ENCODE data around the gene USP32.
"Not testable (repeated sequence)": the region's sequence is repeated elsewhere in the genome, so short reads cannot be mapped to it uniquely, and the experiment has no call there.

Gene USP32

DNA sequence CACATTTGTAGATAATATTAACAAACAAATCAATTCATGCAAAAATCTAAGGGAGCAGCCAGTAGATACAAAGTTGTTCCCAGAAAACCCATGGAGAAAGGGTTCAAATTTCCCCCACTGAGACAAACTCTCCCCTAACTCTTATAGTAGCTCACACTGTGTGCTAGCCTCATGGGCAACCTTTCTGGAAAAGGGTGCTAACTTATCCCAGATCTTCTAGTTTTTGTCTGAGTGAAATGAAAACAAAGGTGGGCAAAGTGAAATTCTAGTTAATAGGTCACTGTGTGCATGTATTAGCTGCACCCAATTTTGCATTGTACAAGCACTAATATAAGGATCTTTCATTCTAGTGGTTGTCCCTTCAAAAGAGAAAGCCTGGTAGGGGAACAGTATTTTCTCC is 9.9 kb upstream of the USP32 start:
- no peak for FAIRE-seq

- no peak for FAIRE-seq
These were observed 6.5 kb upstream of the USP32 start for GRCh38 chr17:60398227-60398959.

- FAIRE-seq, result no peak
These were observed 4.5 kb upstream of the USP32 start for GRCh38 chr17:60396412-60396811.

DNA sequence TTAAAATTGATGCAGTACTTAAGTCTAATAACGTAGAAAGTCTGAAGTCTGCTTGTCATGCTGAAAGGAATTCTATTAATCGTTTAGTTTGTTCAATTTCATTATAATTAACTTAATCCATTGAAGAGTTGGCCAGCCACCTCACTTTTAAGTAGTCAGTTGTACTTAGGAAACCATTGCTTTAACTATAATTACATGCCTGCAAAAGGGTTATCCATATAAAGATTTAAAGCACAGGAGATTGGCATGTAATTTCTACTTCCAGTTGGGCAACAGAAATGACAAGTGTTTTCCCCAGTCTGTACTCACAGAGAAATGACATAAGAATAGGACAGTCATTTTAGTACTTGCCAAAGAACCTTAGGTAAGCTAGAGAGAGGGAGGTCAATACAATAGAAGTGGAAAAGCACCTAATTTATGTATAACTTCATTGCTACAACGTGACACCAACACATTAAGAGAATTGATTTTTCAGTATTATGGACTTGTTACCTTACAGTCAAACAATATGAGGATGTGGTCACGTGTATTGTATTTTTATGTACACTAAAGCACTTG is 3.7 kb upstream of the USP32 start:
- FAIRE-seq, result no peak

- no peak for FAIRE-seq
These were observed 2.1 kb upstream of the USP32 start for GRCh38 chr17:60393840-60394723.

- no peak for FAIRE-seq
These were observed 1.1 kb upstream of the USP32 start for GRCh38 chr17:60392845-60393702.

DNA sequence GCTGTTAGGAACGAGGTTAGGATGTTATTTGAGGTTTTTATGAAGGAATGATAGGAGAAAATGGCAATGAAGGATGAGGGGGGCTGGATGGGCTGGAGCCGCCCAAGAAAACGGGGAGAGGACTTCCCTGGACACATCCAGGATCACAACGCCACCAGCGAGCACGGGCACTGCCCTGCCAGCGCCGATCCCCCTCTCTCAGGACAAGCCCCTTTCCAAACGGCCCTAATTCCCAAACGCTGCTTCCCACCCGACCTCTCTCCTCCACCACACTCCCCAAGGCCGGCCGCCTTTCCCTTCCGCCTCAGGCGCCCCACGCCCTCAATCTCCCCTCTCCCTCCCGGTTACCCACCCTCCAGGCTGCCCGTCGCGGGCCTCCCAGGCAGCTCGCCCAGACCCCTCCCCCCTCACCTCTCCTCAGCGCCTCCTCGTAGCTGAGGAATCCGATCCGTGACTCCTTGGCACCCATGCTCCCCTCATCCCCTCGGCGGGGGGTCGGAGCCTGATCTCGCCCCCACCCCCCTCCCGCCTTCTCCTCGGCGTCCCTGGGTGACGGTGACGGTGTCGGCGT is 377 bp downstream of the USP32 start:
- FAIRE-seq, result no peak

- no peak for FAIRE-seq
These were observed 935 bp downstream of the USP32 start for GRCh38 chr17:60390925-60391470.

DNA sequence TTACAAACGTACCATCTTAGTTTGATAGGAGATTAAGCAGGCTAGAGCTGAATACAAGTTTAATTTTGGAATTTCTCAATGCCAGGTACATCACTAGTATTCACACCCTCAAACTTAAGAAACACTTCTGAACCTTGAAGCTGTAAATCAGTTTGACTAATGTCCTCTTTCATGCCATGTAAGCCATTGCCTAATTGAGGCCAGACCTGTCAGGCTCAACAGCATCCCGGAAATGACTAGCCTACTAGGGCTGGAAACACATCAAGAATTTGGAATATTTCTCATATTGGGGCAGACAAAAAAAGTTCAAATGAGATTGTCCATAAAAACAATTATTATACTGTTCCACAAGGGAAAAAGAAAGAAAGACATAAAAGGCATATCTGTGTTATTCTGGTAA is 1.7 kb downstream of the USP32 start:
- no peak for FAIRE-seq

DNA sequence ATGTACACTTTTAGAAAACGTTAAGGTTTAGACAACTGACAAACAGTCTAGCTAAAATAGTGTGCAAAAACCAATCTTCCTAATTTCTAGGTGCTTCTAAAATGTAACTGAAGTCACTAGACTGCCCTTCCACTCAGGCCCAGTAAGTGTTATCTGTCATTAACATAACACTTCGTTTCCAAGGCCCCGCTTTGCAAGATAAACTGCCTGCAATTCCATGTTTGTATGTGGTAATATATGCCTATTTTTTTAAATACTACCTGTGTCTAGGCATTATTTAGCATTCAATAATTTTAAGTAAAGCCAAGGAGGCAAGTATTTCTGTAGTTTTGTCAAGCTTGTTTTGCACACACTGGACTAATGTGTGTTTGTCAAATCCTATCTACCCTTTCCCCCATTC is 3.2 kb downstream of the USP32 start:
- no peak for FAIRE-seq

DNA sequence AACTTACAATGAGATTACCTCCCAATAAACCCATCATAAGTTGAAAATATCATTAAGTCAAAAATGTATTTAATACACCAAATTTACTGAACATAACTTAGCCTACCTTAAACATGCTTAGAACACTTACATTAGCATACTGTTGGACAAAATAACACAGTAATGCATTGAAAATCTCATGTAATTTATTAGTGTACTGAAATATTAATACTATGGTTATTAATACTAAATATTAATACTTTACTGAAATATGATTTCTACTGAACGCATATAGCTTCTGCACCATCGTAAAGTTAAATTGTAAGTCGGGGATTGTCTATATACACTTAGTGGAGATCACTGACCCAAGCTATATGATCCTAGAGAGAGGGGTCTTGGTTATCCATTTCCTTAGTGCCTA is 4.3 kb downstream of the USP32 start:
- no peak for FAIRE-seq

DNA sequence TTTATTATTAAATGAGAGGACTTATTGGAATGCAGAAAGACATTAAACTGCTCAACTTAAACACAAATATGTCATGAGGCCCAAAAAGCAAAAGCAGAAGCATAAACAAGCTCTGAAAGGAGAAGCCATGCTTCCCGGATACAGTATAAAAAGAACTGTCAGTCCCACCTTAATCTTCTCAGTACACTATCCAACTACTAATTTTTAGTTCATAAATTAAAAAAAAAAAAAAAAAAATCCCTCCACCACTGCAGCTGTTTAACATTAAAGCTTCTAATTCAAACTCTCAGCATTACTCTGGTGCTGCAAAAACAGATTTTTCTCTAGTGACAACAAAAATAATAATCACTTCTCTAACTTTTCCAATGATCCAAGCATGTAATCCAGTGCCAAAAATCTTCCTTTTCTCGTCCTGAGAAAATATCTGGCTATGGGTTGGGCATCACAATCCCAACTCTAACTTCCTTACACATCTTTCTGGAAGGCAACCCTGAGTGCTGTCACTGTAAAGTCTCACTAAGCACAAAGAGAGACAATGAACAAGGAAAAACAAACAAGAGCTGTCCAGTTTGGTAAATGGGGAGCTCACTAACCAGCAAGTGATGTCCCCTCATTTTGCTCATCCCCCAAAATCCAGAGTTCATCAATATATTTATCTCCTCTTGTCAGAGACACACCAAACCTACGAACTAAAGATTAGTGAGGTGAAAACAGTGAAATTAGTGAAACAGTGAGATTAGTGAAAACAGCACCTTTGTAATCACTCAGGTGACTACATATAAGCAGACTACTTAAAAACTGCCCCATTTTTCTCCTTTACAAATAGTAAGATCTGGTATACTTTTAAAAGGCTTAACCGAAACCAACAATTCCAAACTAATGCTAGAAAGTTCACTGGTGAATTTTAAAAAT is 5.5 kb downstream of the USP32 start:
- FAIRE-seq, result no peak

DNA sequence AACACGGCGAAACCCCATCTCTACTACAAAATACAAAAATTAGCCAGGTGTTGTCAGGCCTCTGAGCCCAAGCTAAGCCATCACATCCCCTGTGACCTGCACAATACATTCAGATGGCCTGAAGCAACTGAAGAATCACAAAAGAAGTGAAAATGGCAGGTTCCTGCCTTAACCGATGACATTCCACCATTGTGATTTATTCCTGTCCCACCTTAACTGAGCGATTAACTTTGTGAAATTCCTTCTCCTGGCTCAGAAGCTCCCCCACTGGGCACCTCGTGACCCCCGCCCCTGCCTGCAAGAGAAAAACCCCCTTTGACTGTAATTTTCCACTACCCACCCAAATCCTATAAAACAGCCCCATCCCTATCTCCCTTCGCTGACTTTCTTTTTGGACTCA is 7.0 kb downstream of the USP32 start:
- FAIRE-seq, result not testable (repeated sequence)

DNA sequence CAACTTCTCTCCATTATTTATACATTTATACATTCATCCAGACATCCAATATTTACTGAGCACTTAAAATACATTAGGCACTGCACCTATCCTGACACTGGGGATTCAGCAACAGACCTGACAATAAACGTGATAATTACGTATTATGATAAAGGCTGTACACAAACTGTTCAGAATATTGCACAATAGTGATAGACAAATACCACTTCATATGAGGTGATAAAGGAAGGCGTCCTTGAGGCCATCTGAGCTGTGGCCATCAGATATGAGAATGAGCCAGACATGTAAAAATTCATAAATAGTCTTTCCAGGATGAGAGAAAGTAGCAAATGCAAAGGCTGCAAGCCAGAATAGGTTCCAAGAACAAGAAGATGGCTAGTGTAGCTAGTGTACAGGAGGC is 8.6 kb downstream of the USP32 start:
- FAIRE-seq, result no peak

- no peak for FAIRE-seq
These were observed 10.0 kb downstream of the USP32 start for GRCh38 chr17:60381958-60382357.

- not testable (repeated sequence) for FAIRE-seq
These were observed 12.5 kb downstream of the USP32 start for GRCh38 chr17:60379461-60379860.

DNA sequence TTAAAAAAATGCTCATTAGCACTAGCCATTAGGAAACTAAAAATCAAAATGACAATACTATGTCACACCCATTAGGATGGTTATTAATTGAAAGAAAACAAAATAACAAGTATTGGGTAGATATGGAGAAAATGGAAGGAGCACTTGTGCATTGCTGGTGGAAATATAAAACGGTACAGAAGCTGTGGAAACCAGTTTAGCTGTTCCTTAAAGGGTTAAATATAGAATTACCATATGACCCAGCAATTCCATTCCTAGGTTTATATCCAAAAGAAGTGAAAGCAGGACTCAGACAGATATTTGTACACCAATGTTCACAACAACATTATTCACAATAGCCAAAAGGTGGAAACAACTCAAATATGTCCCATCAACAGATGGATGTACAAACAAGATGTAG is 13.7 kb downstream of the USP32 start:
- not testable (repeated sequence) for FAIRE-seq

DNA sequence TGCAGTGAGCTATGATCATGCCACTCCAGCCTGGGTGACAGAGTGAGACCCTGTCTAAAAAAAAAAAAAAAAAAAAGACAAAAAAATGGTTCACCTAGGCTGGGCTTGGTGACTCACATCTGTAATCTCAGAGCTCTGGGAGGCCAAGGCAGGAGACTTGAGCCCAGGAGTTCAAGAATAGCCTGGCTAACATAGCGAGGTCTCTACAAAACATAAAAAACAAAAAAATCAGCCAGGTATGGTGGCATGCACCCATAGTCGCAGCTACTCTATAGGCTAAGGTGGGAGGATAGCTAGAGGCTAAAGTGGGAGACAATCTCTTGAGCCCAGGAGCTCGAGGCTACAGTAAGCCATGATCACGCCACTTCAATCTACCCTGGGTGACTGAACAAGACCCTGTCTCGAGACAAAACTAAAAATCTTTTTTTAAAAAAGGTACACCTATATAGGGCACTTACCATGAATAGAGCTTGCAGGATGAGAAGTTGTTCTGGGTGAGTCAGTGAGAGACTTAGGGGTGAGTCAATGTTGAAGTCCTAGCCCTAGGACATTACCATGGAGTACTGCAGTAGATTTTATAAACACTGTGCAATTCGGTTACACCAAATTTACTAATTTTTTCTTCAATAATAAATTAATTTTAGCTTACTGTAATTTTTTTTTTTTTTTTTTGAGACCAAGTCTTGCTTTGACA is 19.0 kb downstream of the USP32 start:
- FAIRE-seq, result no peak

DNA sequence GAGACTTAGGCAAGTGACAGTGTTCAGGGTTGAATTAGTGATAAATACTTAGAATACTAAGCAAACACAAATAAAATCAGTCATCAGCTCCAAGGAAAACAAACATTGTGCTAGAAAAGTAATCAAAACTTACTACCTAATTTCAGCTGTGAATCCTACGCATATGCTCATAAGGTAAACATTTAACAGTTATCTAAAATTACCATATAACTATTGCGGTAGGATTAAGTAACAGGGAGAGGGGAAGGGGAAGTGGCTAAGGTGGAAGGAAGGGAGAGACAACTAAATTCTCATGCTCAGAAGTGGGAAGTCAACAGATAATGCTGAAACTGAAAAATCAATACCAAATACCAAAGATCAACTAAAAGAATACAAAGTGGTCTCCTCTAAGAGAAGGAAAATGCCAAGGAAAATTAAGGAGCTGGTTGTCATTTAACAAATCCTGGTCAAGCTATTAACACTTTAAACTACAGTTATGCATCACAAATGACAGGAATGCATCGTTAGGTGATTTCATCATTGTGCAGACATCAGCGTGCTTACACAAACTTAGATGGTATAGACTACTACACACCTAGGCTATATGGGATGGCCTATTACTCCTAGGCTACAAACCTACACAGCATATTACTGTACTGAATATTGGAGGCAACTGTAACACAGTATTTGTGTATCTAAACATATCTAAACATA is 20.0 kb downstream of the USP32 start:
- no peak for FAIRE-seq

- no peak for FAIRE-seq
These were observed 20.5 kb downstream of the USP32 start for GRCh38 chr17:60371416-60371815.

Measured in islet of Langerhans (tissue), 1 donor.